Hepatocyte (in vitro differentiated cells): ENCODE measurements around the gene AHCTF1.

ENCODE experiments used
- CTCF ChIP-seq: fragments of 200-600 bp; sonication (generic); IDR thresholded peaks from 2 replicates; pipeline ENCODE4 v1.5.1; 2016; ENCODE audit warnings: antibody characterized with exemption, mild to moderate bottlenecking; ENCODE audit not compliant: poor library complexity
- EZH2 ChIP-seq: fragments of 200-600 bp; sonication (generic); IDR thresholded peaks from 2 replicates; pipeline ENCODE4 v1.6.1; 2016; ENCODE audit warnings: antibody characterized with exemption, mild to moderate bottlenecking, borderline replicate concordance

- TF ChIP-seq EZH2 (no peak), CTCF (no peak)
Observed at GRCh38 chr1:246793356-246793896, 138.3 kb downstream of the AHCTF1 start.
